HCT116 (cell line): ENCODE results near the gene POLR3GL. TPM values are rescaled to one million over a fixed set of nuclear protein-coding genes. Genes with fewer than 3 reads are reported as not detected.
A peak's percentile ranks its signal among the peaks of the same experiment; 100 is the strongest.

Experiments used
- ATAC-seq: fragments of 200-7000 bp; cut with Tn5 transposase; 2 replicates; pipeline ENCODE4 v1.9.1; 2020; ENCODE audit warnings: mild to moderate bottlenecking, moderate library complexity
- BruUV-seq: library from RNA; stranded (reverse); fragments of 400-500 nt; replicated peaks from 2 replicates; lab custom pipeline; 2021; lab: Mats Ljungman, UMichigan
- CTCF ChIA-PET: fragments of 300-600 bp; sonication (Branson Sonifier 250); formaldehyde crosslinking; loops from one replicate; lab custom pipeline; 2021; ENCODE audit warnings: antibody characterized with exemption; lab: Charles Lee
- POLR2A ChIA-PET: fragments of 300-600, 350-600 bp; sonication (Branson Sonifier 250); formaldehyde crosslinking; loops from one replicate; lab custom pipeline; 2021; ENCODE audit warnings: antibody characterized with exemption; lab: Charles Lee
- RAD21 ChIA-PET, 2 experiments: fragments of 300-600 bp; sonication (Branson Sonifier 250); formaldehyde crosslinking; loops; one replicate each; lab custom pipeline; 2023; ENCODE audit warnings: low total read pairs in 2 of 2; ENCODE audit not compliant: uncharacterized antibody in 2 of 2, unreplicated experiment in 2 of 2, low non-redundant PET in 1 of 2; lab: Charles Lee
- DNase-seq: peaks from one replicate; pipeline ENCODE4 v3.0.0-alpha.2; 2010; ENCODE audit warnings: low read depth, low spot score
- H2AFZ ChIP-seq: fragments of 200-600 bp; shearing (Covaris generic), sonication (generic); 2 replicates; pipeline ENCODE4 v1.6.1; 2017; ENCODE audit warnings: low read depth, mixed run types, mixed read lengths, antibody characterized with exemption, low read length; ENCODE audit not compliant: poor library complexity, severe bottlenecking
- H3K27ac ChIP-seq: 2 replicates; pipeline ENCODE4 v1.5.1; 2012; ENCODE audit warnings: low read depth, low read length
- H3K27me3 ChIP-seq: fragments of 200-600 bp; sonication (generic); 2 replicates; pipeline ENCODE4 v1.6.1; 2016; ENCODE audit warnings: mixed run types, low read length, mixed read lengths; ENCODE audit not compliant: insufficient read depth
- H3K36me3 ChIP-seq, 2 experiments: fragments of 200-500 bp in 1 of 2; fragments of 200-600 bp in 1 of 2; sonication (Bioruptor generic) in 1 of 2; sonication (generic) in 1 of 2; 2 replicates each; pipeline versions ENCODE4 v1.5.1 to v1.6.1; 2014 to 2016; ENCODE audit warnings: low read length in 2 of 2, inconsistent platforms in 1 of 2, mixed read lengths in 1 of 2, mixed run types in 1 of 2; ENCODE audit not compliant: insufficient read depth in 2 of 2, control insufficient read depth in 1 of 2
- H3K4me1 ChIP-seq, 2 experiments: fragments of 200-600 bp in 1 of 2; sonication (generic) in 1 of 2; 2 replicates each; pipeline versions ENCODE4 v1.5.1 to v1.6.1; 2012 to 2017; ENCODE audit warnings: low read length in 2 of 2, inconsistent platforms in 1 of 2, mild to moderate bottlenecking in 1 of 2, mixed read lengths in 1 of 2, mixed run types in 1 of 2, moderate library complexity in 1 of 2; ENCODE audit not compliant: insufficient read depth in 2 of 2, control insufficient read depth in 1 of 2
- H3K4me2 ChIP-seq: fragments of 200-600 bp; sonication (generic); 2 replicates; pipeline ENCODE4 v1.6.1; 2017; ENCODE audit warnings: mixed run types, low read length, mixed read lengths
- H3K4me3 ChIP-seq, 2 experiments: fragments of 200-600 bp in 1 of 2; sonication (generic) in 1 of 2; replicated peaks in 1 of 2; 2 replicates each; pipeline ENCODE4 v1.5.1; 2011 to 2016; ENCODE audit warnings: low read length in 2 of 2, control low read depth in 1 of 2, low read depth in 1 of 2, mild to moderate bottlenecking in 1 of 2, mixed read lengths in 1 of 2, mixed run types in 1 of 2
- H3K79me2 ChIP-seq: fragments of 200-600 bp; sonication (generic); 2 replicates; pipeline ENCODE4 v1.6.1; 2017; ENCODE audit warnings: mild to moderate bottlenecking, mixed run types, low read length, moderate library complexity, mixed read lengths; ENCODE audit not compliant: insufficient read depth
- H3K9ac ChIP-seq: fragments of 200-600 bp; sonication (generic); 2 replicates; pipeline ENCODE4 v1.6.1; 2016; ENCODE audit warnings: low read length, mixed read lengths
- H3K9me2 ChIP-seq: fragments of 200-600 bp; sonication (generic), shearing (Covaris generic); 2 replicates; pipeline ENCODE4 v1.6.1; 2017; ENCODE audit warnings: mixed run types, mild to moderate bottlenecking, moderate library complexity; ENCODE audit not compliant: insufficient read depth
- H3K9me3 ChIP-seq, 2 experiments: fragments of 200-500 bp in 1 of 2; fragments of 200-600 bp in 1 of 2; sonication (Bioruptor generic) in 1 of 2; sonication (generic) in 1 of 2; 2 replicates each; pipeline ENCODE4 v1.6.1; 2014 to 2017; ENCODE audit warnings: low read length in 2 of 2, mixed read lengths in 2 of 2, inconsistent platforms in 1 of 2, low read depth in 1 of 2, mild to moderate bottlenecking in 1 of 2, mixed run types in 1 of 2, moderate library complexity in 1 of 2; ENCODE audit not compliant: control insufficient read depth in 1 of 2, insufficient read depth in 1 of 2
- H4K20me1 ChIP-seq: fragments of 200-600 bp; sonication (generic), shearing (Covaris generic); 2 replicates; pipeline ENCODE4 v1.6.1; 2017; ENCODE audit warnings: mixed run types, mild to moderate bottlenecking, moderate library complexity; ENCODE audit not compliant: insufficient read depth
- EGR1 ChIP-seq: IDR thresholded peaks from 2 replicates; pipeline ENCODE4 v1.6.1; 2012; ENCODE audit warnings: low read depth
- EZH2phosphoT487 ChIP-seq: fragments of 200-600 bp; IDR thresholded peaks from 2 replicates; pipeline ENCODE4 v1.6.1; 2018; ENCODE audit warnings: antibody characterized with exemption, borderline replicate concordance
- POLR2AphosphoS5 ChIP-seq: IDR thresholded peaks from 2 replicates; pipeline ENCODE4 v1.6.1; 2011; ENCODE audit warnings: mild to moderate bottlenecking, low read depth, low read length, moderate library complexity
- REST ChIP-seq: IDR thresholded peaks from 2 replicates; pipeline ENCODE4 v1.6.1; 2012; ENCODE audit warnings: low read depth
- intact Hi-C: fragments of 100-400 bp; cut with micrococcal nuclease; formaldehyde crosslinking; loops from 2 replicates; pipeline ENCODE4 v1.10.0; 2022
- total RNA-seq: library from RNA; stranded (reverse); gene quantifications from one replicate; pipeline ENCODE4 v1.2.1, GENCODE V29; 2021; ENCODE audit not compliant: unreplicated experiment

Gene POLR3GL
- total RNA-seq, 1 experiment from 2014 or later: 17.9 TPM

GRCh38 chr1:145916745-145917144 is 47.7 kb upstream of the POLR3GL start:
- intact Hi-C loops: loop anchor here (5.0 kb wide), 1 partner anchor 46 kb away; the partner anchor contains the start of genes ANKRD34A and POLR3GL
- CTCF ChIA-PET: no interaction called here
- no peaks in the 10 kb centered on the region for H3K9me3 ChIP-seq

GRCh38 chr1:145917595-145917994 is 46.9 kb upstream of the POLR3GL start:
- H3K27me3 ChIP-seq: no peaks in the 10 kb centered on the region
- peaks cover 9 to 25% of the 10 kb centered on the region in 2 experiments; a peak in 3 of 4 replicates for H3K4me1 ChIP-seq
- H3K9me3 ChIP-seq: no peaks in the 10 kb centered on the region
- RAD21 ChIA-PET: no interaction called here
- ATAC-seq (no peak), DNase-seq (no peak)
- H3K79me2 ChIP-seq: no peaks in the 10 kb centered on the region; the same call in 1 of the 2 replicates
- POLR2A ChIA-PET: no interaction called here
- no TSS peak for BruUV-seq
- H3K4me3 ChIP-seq: peak overlapping the region; percentile 74 to 95
- no peaks in the 10 kb centered on the region for H4K20me1 ChIP-seq
- H2AFZ ChIP-seq: no peak overlapping the region
- H3K36me3 ChIP-seq: peaks cover 0 to 9% of the 10 kb centered on the region in 2 experiments; a peak in 1 of 4 replicates
- peak overlapping the region; percentile 62 for H3K27ac ChIP-seq
- intact Hi-C loops: loop anchor here (5.0 kb wide), 1 partner anchor 45 kb away; the partner anchor contains the start of genes ANKRD34A and POLR3GL
- peak overlapping the region; percentile 82 for H3K4me2 ChIP-seq
- CTCF ChIA-PET: no interaction called here
- no peaks in the 10 kb centered on the region for H3K9me2 ChIP-seq
- no peak for TF ChIP-seq REST
- TF ChIP-seq EZH2phosphoT487: no peak
- peak overlapping the region; percentile 78 for H3K9ac ChIP-seq

More at GRCh38 chr1:145916745-145917144, 47.7 kb upstream of the POLR3GL start:
- no peak overlapping the region for H3K9ac ChIP-seq
- ATAC-seq (no peak), DNase-seq (no peak)
- no peak overlapping the region for H3K4me3 ChIP-seq
- BruUV-seq: no TSS peak
- H4K20me1 ChIP-seq: no peaks in the 10 kb centered on the region
- peaks cover 9 to 25% of the 10 kb centered on the region in 2 experiments; a peak in 3 of 4 replicates for H3K4me1 ChIP-seq
- RAD21 ChIA-PET: no interaction called here
- no peak overlapping the region; the same call in 1 of the 2 replicates for H3K4me2 ChIP-seq
- TF ChIP-seq EGR1 (no peak), POLR2AphosphoS5 (no peak)
- TF ChIP-seq, all 23 proteins: peak for 0
- Histone ChIP-seq H3K9me2 (no peaks in the 10 kb centered on the region), H3K27me3 (no peaks in the 10 kb centered on the region), H2AFZ (no peak overlapping the region), H3K79me2 (no peaks in the 10 kb centered on the region; the same call in 1 of the 2 replicates), H3K36me3 (peaks cover 6 to 12% of the 10 kb centered on the region in 2 experiments; a peak in 3 of 4 replicates), H3K27ac (no peak overlapping the region)
- POLR2A ChIA-PET: interaction anchor here (1.4 kb wide), 2 partner anchors 11 to 57 kb away, joined by 3 read pairs; partner anchors contain the start of gene RBM8A
